HG03039 (cell line): ENCODE data around the gene DENND5B.
"Not testable (repeated sequence)": the region's sequence is repeated elsewhere in the genome, so short reads cannot be mapped to it uniquely, and the experiment has no call there.

Source experiments
- ATAC-seq: cut with Tn5 transposase; IDR thresholded peaks from one replicate; pipeline ENCODE4 v1.9.1; 2021; ENCODE audit warnings: mild to moderate bottlenecking, moderate library complexity; ENCODE audit not compliant: unreplicated experiment

The DENND5B gene

GRCh38 chr12:31594681-31595080 lies 3.7 kb upstream of the DENND5B start:
- ATAC-seq, result no peak

GRCh38 chr12:31591380-31591901 lies 505 bp upstream of the DENND5B start:
- ATAC-seq, result peak; percentile 5

GRCh38 chr12:31589904-31590641 lies 863 bp downstream of the DENND5B start:
- ATAC-seq, result peak; percentile 36

- peak; percentile 21 for ATAC-seq
These were observed 1.4 kb downstream of the DENND5B start for GRCh38 chr12:31589598-31589903.

- ATAC-seq, result no peak
These were observed 2.0 kb downstream of the DENND5B start for GRCh38 chr12:31588976-31589375.

- ATAC-seq, result no peak
These were observed 4.2 kb downstream of the DENND5B start for GRCh38 chr12:31586728-31587127.

- ATAC-seq, result no peak
These were observed 5.0 kb downstream of the DENND5B start for GRCh38 chr12:31585895-31586294.

GRCh38 chr12:31585271-31585670 lies 5.7 kb downstream of the DENND5B start:
- no peak for ATAC-seq

- no peak for ATAC-seq
These were observed 6.2 kb downstream of the DENND5B start for GRCh38 chr12:31584782-31585181.

- no peak for ATAC-seq
These were observed 7.1 kb downstream of the DENND5B start for GRCh38 chr12:31583878-31584277.

GRCh38 chr12:31582155-31582554 lies 8.8 kb downstream of the DENND5B start:
- no peak for ATAC-seq

GRCh38 chr12:31578632-31579031 lies 12.3 kb downstream of the DENND5B start:
- no peak for ATAC-seq

- no peak for ATAC-seq
These were observed 15.9 kb downstream of the DENND5B start for GRCh38 chr12:31574803-31575575.

- not testable (repeated sequence) for ATAC-seq
These were observed 16.6 kb downstream of the DENND5B start for GRCh38 chr12:31574367-31574766.

- no peak for ATAC-seq
These were observed 17.9 kb downstream of the DENND5B start for GRCh38 chr12:31572900-31573600.

GRCh38 chr12:31570880-31571279 lies 20.1 kb downstream of the DENND5B start:
- ATAC-seq, result no peak

GRCh38 chr12:31569517-31569916 lies 21.4 kb downstream of the DENND5B start:
- not testable (repeated sequence) for ATAC-seq

GRCh38 chr12:31568498-31568897 lies 22.4 kb downstream of the DENND5B start:
- no peak for ATAC-seq

GRCh38 chr12:31567029-31567428 lies 23.9 kb downstream of the DENND5B start:
- ATAC-seq, result no peak

- ATAC-seq, result no peak
These were observed 24.4 kb downstream of the DENND5B start for GRCh38 chr12:31566547-31566946.

- no peak for ATAC-seq
These were observed 28.2 kb downstream of the DENND5B start for GRCh38 chr12:31562594-31563328.
